ENCODE data around the gene RARRES1.

- no peak for TF ChIP-seq CTCF (IDR thresholded peaks at IDR 0.05; ENCODE audit: low read depth, low read length, poor library complexity, severe bottlenecking)
- TF ChIP-seq EZH2phosphoT487 (IDR thresholded peaks at IDR 0.05; ENCODE audit: borderline replicate concordance, low read length), result no peak
Observed at GRCh38 chr3:158765518-158766205, 33.4 kb upstream of the RARRES1 start.

Measured in DOHH2 (cell line).